GM18870 (cell line): ENCODE data around the gene ERMN.

Experiments used
- ATAC-seq: cut with Tn5 transposase; IDR thresholded peaks from one replicate; pipeline ENCODE4 v1.9.1; 2021; ENCODE audit warnings: moderate library complexity; ENCODE audit not compliant: unreplicated experiment

Gene ERMN

DNA sequence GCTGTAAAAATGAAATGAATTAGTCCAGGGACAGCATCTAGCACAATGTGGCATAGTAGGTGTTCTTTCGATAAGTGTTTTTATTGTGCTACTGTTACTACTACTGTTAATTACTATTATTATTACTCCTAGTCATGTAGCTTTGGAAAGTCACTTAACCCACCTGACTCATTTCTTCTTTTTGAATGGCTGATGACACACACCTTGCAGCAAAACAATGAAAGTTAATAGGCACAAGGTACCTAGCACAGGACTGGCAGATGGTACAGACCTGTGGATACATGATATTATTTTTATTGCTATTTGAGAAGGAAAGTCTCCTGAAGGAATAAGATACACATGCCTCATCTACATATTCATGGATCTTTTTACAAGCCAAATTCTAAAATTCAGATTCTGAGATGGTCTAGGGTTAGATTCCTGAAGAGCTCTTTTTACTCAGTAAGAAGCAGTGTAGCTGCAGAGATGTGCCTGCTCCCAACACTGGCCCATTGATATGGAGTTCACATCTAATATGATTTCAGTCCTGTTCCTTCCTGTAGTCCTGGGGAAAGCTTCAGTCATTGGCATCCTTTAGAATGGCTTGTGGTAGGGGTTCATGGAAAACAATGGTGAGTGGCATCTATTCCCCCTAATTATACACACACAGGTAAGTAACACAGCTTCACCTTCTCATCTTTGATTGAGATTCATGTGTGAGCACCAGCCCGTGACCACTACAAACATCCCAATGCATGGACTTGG is 7.9 kb upstream of the ERMN start:
- ATAC-seq: no peak

DNA sequence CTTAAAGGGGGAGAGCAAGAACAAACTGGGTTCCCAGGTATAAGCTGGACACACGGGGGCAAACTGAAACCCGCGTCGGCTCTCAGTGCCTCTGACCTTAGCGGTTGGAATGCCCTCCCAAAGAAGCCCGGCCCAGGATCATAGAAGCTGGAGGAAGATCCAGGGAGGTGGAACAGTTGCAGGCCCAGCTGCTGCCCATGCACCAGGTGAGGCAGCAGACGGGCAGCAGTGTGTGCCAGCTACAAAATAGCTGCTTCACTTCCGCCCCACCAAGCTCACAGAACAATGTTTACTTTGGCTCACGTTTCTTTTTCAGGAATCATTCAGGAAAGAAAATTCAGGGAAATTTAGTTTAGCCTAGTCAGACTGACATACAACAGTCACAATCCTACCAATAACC is 3.9 kb upstream of the ERMN start:
- ATAC-seq: no peak

DNA sequence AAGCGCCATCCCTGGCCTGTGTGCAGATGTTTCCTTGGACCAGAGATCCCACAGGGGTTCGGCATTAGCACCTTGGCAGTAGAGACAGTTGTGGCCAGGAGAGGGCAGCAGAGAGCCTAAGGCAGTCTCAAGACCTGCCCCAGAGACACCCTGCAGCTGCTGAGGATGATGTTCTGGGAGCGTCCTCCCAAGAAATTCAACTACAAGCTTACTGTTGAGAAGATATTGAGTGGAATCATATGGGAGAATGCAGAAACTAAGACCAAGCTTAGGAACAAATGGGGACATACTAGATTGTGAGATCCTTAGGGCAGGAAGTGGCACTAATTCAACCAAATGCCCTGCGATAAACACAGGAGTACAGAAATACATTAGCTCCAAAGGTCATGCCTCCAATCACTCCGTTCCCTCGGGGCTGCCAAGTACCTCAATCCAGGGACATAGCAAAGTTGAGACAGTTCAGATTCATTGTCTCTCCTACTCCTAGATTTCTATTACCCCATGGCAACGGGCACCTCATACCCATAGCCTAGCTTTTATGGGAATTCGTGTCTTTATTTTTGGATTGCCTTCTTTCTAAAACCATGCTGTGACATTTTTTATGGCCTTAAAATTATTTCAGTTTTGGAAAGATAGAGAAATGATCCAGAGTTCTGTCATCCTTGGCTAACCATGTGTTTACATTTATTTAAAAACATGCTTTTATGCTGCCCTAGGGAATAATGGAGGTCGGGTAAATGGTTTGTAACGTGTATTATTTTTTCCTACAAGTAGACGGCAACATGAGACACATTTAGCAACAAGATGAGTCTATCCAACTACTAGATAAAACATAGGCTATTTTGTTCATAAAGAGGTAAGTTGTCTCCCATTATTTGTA is 2.2 kb upstream of the ERMN start:
- ATAC-seq: peak; percentile 97

DNA sequence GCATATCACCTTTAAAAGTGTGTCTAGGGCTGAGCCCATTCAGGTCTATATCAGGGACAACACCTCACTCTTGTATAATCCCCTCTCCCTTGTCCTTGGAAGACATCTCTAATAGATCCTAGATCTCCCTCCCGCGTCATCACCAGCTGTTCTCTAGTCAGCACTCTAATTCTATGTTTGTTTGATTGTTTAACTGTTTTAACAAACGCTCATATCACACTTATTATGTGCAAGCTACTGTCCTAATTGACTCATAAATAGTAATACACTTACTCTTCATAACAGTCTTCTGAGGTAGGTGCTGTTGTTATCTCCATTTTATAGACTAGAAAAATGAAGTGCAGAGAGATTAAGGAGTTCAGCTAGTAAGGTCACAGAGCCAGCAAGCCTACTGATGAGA is 1.6 kb upstream of the ERMN start:
- ATAC-seq: peak; percentile 26

DNA sequence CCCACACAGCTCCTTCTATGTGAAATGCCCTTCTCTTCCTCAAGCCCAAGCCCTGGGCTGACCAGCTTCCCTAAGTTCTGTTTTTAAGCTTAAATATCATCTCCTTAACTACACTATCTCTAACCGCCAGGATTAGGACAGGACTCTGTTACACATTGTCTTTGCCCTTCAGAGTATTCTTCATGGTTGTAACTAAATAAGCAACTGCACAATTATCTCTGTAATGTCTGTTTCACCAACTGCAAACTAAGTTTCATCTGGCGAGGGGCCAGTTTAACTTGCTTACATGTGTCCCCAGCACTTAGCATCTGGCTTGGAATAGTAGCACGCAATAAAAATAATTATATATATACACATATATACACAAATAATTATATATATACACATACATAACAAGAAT is 1.1 kb upstream of the ERMN start:
- ATAC-seq: no peak

DNA sequence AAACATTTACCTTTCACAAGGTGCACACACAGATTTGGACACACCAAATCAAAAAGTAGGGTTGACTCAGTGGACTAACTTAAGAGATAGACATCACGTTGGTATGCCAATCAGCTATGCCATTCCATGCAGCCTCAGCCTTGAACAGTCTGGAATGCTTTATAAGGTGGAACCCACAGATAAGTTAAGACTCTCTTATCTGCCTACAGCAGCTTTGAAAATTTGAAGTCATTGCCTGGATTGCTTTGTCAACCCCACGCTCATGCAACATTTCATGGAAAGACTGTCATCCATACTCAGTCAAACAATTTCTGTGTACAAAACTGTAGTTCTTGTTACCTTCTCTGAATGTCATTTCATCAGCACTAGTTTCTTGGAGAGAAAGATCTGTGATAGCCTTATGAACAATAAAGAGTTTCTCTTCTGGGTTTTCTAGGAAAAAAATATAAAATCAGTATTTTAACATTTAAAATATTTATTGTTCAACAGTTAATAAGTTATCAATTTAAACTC is 1.2 kb downstream of the ERMN start:
- no peak for ATAC-seq

DNA sequence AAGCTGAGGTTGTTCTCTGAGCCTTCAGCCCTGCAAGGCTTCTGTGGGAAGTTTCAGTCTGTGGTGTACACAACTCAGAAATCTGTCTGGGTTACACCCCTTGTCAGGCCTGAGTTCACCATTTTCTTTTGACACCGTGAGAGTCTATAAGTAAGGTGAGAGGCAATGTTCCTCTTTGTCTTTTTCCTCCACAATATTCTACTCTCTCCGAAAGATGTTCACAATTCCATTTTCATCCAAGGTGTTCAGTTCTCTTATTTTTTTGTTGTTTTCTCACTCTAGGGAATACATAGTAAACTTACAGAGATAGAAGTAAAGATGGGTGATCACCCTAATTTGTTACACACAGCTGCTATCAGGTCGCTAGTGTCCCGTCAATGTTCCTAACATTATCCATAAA is 3.2 kb downstream of the ERMN start:
- no peak for ATAC-seq

DNA sequence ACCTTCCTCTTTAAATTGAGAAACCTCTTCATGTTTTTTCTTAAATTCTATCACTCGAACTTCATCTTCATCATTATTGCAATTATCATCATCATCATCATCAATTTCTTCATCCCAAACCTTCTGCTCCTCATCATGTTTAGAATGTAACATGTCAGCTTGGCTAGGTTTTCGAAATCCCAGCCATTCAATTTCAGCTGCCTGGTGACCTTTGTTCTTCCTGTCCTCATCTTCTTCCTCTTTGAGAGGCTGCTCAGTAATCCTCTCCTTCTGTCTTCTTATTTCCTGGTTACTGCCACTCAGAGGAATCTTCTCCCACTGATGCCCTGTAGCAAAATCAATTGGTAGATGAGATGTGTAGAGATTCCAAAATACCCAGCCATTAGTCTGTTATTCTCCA is 4.2 kb downstream of the ERMN start:
- no peak for ATAC-seq

DNA sequence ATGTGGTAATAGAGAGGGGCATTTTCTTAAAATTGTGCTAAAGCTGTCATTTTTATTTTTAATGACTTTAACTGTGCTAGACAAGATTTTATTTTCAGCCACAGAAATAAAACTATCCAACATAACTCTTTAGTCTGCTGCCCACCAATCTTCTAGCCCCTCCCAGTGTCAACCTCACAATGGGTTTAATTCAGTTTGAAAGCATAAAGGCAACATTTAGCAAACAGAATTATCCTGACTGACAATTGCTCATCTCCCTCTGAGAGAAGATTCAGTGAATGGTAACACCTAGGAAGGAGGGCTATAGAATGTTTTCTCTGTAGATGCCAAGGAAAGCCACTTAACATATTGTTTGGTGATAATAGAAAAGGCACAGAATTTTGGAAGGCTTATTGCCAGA is 5.2 kb downstream of the ERMN start:
- no peak for ATAC-seq

DNA sequence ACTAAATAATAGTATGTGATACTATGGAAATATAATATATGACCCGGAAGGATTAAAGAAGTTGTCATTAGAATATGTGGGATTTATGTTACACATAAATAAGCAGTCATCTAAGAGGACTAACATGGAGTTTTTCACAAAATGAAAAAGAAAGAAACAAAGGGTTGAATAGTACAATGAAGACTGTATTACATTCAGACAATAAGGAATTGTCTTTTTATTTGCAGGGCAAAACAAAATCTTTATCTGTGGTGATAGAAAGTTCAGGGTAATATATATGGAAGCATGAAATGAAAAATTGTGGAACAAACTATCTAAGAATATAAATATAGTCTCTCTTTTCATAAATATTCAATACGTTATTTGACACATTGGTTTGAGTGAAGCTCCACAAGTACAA is 5.8 kb downstream of the ERMN start:
- no peak for ATAC-seq

DNA sequence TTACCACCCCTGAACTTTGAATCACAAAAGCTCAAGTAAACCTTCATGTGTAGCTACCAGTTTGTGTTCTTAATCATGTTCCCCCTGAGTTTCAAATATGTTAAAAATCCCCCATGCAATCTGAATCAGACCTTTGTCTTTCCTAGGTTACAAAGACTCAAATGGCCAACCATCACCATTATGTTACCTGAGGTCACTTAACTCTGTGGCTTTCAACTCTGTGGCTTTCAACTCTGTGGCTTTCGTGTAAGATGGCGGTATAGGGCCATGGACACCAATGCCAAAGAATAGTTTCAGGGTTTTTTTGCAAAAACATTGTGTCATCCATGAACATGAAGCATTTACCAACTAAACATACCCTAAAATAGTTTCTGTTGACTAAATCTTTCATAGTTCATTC is 6.7 kb downstream of the ERMN start:
- ATAC-seq: no peak

DNA sequence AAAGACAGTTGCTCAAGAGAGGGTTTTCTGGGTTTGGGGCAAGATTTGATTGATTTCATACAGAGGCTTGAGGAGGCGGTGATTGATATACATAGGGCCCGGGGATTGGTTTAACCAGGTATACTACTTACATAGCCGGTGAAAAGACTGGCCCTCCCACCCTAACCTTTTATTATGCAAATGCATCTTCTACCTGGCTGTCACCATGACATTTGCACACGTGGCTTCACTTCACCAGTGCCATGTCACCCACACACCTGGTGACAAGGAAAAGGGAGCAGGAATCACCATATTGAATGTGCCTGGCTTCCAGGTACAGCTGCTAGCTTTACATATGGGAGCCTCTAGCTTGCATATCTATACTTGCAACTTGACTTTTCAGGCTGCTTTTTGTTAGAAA is 9.7 kb downstream of the ERMN start:
- no peak for ATAC-seq

DNA sequence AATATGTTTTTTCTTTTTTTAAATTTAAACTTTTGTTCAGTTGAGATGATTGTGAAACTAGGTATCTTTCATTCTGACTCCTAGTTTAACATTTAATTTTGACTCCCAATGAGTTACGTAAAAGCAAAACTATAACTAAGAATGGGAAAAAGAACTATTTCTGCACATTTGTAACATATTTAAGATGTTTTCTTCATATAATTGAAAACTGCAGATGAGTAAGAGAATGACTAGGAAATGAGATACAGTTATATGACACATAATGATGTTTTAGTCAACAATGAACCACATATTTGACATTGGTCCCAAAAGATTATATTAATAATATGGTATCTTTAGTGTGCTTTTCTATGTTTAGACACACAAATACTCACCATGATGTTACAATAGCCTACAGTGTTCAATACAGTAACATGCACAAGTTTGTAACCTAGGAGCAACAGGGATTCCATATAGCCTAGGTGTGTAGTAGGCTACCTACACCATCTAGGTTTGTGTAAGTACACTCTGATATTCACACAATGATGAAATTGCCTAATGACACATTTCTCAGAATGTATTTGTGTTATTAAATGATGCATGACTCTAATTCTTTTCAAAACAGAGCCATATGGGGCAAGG is 12.6 kb downstream of the ERMN start:
- peak; percentile 59 for ATAC-seq

DNA sequence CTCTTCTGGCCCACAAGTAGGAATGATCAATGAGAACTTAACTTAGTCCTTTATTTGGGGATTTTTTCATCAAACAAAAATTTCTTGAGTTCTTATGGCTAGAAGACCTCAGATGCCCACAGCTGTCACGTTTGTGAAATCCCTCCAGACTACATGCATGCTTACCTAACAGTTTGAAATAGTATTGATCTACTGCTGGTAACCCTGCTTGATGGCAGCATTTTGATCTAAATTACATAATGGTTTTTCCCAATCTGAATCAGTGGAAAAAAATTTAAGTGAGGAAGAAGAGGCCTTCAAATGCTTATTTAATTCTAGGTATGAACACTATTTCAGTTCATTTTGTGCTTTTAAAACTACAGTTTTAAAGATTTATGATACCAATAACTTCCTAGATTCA is 13.9 kb downstream of the ERMN start:
- ATAC-seq: no peak

DNA sequence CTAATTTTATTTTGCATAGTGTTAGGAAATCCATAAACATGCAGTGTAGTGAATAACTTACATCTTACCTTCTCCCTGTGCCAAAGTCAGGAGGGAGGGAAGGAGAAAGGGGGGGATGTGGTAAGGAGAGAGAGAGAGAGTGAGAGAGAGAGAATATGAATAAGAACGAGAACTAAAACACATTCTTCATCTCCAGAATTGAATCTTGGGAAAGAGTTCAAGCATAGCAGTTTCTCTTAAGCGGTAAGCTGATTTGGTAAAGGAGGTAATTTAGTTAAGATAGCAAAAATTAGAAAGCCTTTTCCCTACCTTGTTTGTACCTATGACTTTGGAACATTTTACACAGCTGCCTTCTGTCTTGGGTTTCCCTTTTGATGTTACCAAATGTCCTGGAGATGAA is 15.7 kb downstream of the ERMN start:
- ATAC-seq: no peak

DNA sequence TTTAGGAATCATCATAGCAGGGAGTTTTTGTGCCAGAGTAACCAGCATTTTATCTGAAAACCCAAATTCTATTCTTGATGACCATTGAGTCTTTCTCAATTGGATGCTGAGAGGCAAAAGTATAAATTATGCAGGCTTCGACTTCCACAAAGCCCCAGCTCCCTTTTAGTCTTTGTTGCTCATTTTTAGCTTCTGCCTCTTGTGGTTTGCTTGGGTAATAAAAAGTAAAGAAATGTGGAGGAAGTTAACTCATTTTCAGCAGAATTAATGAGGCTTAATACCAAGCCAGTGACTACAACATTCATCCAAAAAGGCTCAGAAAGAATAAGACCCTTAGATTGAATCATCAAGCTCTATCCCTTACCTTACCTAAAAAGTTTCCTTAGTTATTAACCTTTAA is 18.6 kb downstream of the ERMN start:
- ATAC-seq: no peak

DNA sequence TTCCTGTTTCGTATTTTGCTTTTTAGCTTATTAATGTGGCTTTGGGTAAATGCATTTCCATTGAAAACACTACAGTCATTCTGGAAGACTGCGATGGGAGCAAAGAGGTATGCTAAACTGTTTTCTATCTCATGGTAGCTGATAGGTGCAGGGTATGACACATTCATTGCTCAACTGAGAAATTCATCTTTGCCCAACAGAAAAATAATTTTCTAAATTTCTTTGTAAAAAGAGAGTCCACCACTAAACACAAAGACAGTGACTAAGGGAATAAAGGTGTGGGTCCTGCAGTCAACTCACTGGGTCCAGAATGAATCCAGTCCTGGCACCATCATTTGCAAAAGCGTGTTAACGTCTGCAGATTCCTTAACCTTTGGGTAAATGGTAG is 19.9 kb downstream of the ERMN start:
- no peak for ATAC-seq

DNA sequence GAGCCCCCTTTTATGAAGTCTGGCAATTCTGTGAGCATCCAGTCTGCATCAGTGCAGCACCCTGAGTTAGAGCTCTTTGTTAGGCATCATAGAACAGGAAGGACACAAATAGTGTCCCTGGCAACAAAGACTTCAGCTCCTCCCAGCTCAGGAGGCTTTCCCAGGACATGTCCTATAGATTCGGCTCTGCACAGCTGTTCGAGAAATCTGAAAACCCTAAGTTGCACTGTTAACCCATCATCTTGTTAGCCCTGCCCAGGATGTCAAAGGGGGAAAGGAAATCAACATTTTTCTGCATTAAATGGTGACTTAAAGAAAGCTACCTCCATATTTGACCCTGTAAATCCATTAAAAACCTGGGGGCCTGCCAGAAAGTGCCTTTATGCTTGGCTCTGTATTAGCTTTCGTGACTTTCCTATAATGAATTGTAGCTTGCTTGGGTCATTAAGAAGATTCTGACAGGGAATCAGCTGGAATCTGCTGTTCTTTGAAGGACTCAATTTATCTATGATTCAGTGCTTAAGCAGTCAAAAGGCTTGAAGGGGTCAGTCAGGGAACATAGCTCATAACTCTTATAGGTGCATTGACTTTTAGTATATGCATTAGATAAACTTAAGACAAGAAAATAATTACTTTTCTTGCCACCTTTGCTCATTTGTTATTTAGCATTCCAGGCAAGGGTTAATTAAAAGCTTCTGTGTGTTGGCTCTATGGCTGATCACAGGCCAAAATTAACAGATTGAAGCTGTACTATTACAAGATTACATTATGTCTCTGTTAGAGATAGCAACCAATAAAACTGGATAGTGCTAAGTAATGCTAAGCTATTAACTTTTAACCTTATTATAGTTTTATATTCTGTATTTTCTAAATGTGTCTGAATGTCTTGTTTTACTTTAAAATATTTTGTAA is 20.6 kb downstream of the ERMN start:
- ATAC-seq: no peak

DNA sequence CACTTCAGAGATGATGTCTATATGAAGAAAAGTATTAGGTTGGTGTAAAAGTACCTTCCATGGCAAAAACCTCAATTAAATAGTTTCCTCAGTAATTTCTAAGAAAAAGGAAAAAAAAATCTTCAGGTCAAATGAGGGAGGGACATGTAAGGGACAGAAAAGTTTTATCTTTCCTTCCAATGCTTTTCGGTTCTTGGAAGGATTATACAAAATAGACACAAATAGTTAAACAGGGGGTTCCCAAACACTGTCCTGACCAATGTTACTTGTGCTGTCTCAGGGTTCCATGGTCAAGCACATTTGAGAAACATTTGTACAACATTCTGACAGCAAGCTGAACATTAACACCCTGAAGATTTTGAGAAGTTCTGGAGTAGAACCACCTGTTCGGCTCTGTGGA is 22.0 kb downstream of the ERMN start:
- no peak for ATAC-seq

DNA sequence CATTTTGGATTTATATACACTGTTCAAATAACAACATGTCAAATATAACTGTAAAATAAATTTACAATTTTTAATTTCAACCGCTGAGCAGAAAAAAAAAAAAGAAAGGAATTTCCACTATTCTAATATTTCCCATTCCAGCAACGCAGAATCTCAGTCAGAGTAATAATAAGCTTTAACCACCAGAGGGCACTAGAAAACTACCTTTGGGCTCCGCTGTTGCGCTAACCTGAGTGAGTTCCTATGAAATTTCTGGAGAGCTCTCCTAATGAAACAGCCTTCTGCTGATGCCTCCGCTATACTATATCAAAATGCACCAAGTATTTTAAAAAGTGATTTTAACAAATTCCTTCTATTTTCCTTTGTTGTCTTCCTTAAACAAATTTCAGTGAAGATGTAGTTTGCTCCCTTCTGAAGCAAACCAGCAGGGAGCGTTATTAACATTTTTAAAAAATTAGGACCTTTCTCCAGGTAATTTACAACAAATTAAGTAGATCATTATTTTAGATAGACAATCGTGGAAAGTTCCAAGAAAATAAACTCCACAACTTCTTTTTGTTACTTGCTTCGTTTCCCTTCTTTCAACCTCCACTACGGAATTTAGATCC is 23.0 kb downstream of the ERMN start:
- peak; percentile 81 for ATAC-seq
